Astrocyte (in vitro differentiated cells and primary cell): ENCODE measurements around the gene PI16. TPM values are rescaled to one million over a fixed set of nuclear protein-coding genes. Genes with fewer than 3 reads are reported as not detected.

ENCODE experiments used
- DNase-seq: peaks from one replicate; pipeline ENCODE4 v3.0.0-alpha.2; 2010; ENCODE audit warnings: low read depth
- FAIRE-seq: peaks from 2 replicates; lab custom pipeline; 2011; peaks lifted over from hg19 to GRCh38; lab: Jason Lieb, UNC
- H2AFZ ChIP-seq: 2 replicates; pipeline ENCODE4 v1.6.0; 2012; ENCODE audit warnings: low read depth, low read length, inconsistent platforms
- H3K27ac ChIP-seq: 2 replicates; pipeline ENCODE4 v1.5.1; 2011; ENCODE audit warnings: low read depth, low read length, inconsistent platforms
- H3K27me3 ChIP-seq: 2 replicates; pipeline ENCODE4 v1.6.0; 2011; ENCODE audit warnings: low read length, inconsistent platforms; ENCODE audit not compliant: insufficient read depth
- H3K36me3 ChIP-seq: 2 replicates; pipeline ENCODE4 v1.5.1; 2011; ENCODE audit warnings: low read length, inconsistent platforms; ENCODE audit not compliant: insufficient read depth
- H3K4me1 ChIP-seq: 2 replicates; pipeline ENCODE4 v1.5.1; 2011; ENCODE audit warnings: low read length, inconsistent platforms; ENCODE audit not compliant: insufficient read depth
- H3K4me2 ChIP-seq: 2 replicates; pipeline ENCODE4 v1.6.0; 2012; ENCODE audit warnings: low read length, inconsistent platforms
- H3K4me3 ChIP-seq: 2 replicates; pipeline ENCODE4 v1.5.1; 2011; ENCODE audit warnings: low read depth, mild to moderate bottlenecking, low read length, inconsistent platforms; ENCODE audit not compliant: insufficient read depth
- H3K79me2 ChIP-seq: 2 replicates; pipeline ENCODE4 v1.6.0; 2012; ENCODE audit warnings: mild to moderate bottlenecking, low read length, inconsistent platforms; ENCODE audit not compliant: insufficient read depth
- H3K9ac ChIP-seq: 2 replicates; pipeline ENCODE4 v1.6.0; 2012; ENCODE audit warnings: mild to moderate bottlenecking, low read length, inconsistent platforms
- H3K9me3 ChIP-seq: 2 replicates; pipeline ENCODE4 v1.5.1; 2012; ENCODE audit warnings: low read depth, mild to moderate bottlenecking, low read length, inconsistent platforms; ENCODE audit not compliant: insufficient read depth
- H4K20me1 ChIP-seq: 2 replicates; pipeline ENCODE4 v1.6.0; 2012; ENCODE audit warnings: low read length, inconsistent platforms; ENCODE audit not compliant: insufficient read depth
- H3K27ac Mint-ChIP-seq: one replicate; pipeline ENCODE4 v1.8.0; 2021; ENCODE audit warnings: mild to moderate bottlenecking, mixed read lengths; ENCODE audit not compliant: unreplicated experiment
- H3K27me3 Mint-ChIP-seq: one replicate; pipeline ENCODE4 v1.8.0; 2021; ENCODE audit warnings: low read depth, mixed read lengths; ENCODE audit not compliant: unreplicated experiment
- H3K36me3 Mint-ChIP-seq: one replicate; pipeline ENCODE4 v1.8.0; 2021; ENCODE audit warnings: low read depth, mixed read lengths; ENCODE audit not compliant: unreplicated experiment
- H3K4me1 Mint-ChIP-seq: one replicate; pipeline ENCODE4 v1.8.0; 2021; ENCODE audit warnings: low read depth, mixed read lengths; ENCODE audit not compliant: unreplicated experiment
- H3K4me3 Mint-ChIP-seq: one replicate; pipeline ENCODE4 v1.8.0; 2021; ENCODE audit warnings: mild to moderate bottlenecking, moderate library complexity, mixed read lengths; ENCODE audit not compliant: unreplicated experiment
- H3K9me3 Mint-ChIP-seq: one replicate; pipeline ENCODE4 v1.8.0; 2021; ENCODE audit warnings: mild to moderate bottlenecking, mixed read lengths; ENCODE audit not compliant: unreplicated experiment
- EZH2 ChIP-seq: IDR thresholded peaks from 2 replicates; pipeline ENCODE4 v1.6.1; 2012; ENCODE audit warnings: mild to moderate bottlenecking, low read length, inconsistent platforms; ENCODE audit not compliant: insufficient read depth
- total RNA-seq: library from RNA; stranded (reverse); gene quantifications from 2 replicates; pipeline ENCODE4 v1.2.1, GENCODE V29; 2021
- TF ChIP-seq, protein P1 (sequence below): IDR thresholded peaks from 2 replicates; pipeline ENCODE4 v1.5.1; 2011; ENCODE audit warnings: low read depth, mild to moderate bottlenecking, inconsistent platforms, low read length, moderate library complexity; ENCODE audit not compliant: insufficient read depth

PI16 gene
- total RNA-seq, 1 donor from 2014 or later: not detected

DNA sequence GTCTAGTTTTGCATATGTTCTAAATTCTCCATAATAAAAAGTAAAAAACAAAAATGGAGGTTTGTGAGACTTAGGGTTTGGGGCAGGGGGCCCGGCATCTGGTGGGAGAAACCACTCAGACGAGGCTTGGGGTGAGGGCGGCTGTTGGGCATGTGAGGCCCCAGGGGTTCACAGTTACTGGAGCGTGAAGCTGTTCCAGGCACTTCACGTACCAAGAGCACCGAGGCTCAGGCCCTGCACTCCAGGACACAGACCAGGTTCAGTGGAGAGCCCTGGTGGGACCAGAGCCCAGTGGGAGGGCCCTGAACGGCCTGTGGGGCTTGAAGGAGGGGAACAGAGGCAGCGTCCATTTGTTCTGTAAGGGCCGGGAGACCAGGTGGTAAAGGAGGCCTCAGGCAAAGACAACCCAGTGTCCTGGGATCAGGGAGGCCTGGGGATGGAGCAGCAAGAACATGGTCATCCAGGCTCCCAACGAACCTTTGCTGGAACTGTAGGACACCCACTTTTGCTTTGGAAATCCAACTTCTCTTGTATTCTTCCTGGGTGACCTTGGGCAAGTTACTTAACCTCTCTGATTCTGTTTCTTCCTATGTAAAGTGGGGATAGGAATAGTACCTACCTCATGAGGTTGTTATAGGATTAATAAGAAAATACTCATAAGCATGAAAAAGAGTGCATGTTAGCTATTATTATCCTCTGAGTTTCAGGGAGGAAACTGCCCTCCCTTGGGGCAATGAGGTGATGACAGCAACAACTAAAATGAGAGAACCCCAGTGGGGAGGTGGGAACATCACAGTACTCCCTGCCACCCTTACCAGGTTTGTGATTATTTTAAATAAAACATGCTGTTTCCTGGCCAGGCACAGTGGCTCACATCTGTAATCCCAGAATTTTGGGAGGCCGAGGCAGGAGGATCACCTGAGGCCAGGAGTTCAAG lies 49.8 kb downstream of the PI16 start:
- H3K79me2 ChIP-seq: no peaks in the 10 kb centered on the region
- no peak overlapping the region for H3K4me3 Mint-ChIP-seq
- H3K4me1 Mint-ChIP-seq: peaks cover 1% of the 10 kb centered on the region
- H3K36me3 Mint-ChIP-seq: peaks cover 1% of the 10 kb centered on the region
- TF ChIP-seq, protein P1, sequence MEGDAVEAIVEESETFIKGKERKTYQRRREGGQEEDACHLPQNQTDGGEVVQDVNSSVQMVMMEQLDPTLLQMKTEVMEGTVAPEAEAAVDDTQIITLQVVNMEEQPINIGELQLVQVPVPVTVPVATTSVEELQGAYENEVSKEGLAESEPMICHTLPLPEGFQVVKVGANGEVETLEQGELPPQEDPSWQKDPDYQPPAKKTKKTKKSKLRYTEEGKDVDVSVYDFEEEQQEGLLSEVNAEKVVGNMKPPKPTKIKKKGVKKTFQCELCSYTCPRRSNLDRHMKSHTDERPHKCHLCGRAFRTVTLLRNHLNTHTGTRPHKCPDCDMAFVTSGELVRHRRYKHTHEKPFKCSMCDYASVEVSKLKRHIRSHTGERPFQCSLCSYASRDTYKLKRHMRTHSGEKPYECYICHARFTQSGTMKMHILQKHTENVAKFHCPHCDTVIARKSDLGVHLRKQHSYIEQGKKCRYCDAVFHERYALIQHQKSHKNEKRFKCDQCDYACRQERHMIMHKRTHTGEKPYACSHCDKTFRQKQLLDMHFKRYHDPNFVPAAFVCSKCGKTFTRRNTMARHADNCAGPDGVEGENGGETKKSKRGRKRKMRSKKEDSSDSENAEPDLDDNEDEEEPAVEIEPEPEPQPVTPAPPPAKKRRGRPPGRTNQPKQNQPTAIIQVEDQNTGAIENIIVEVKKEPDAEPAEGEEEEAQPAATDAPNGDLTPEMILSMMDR: no peak
- no peak for TF ChIP-seq EZH2
- H3K4me2 ChIP-seq: no peak overlapping the region
- H3K4me3 ChIP-seq: no peak overlapping the region
- FAIRE-seq (no peak), DNase-seq (no peak)
- H3K9me3 Mint-ChIP-seq: no peaks in the 10 kb centered on the region
- H3K9ac ChIP-seq: no peak overlapping the region
- peaks cover 16% of the 10 kb centered on the region for H3K27me3 Mint-ChIP-seq
- no peaks in the 10 kb centered on the region for H3K9me3 ChIP-seq
- H2AFZ ChIP-seq: no peak overlapping the region
- peak overlapping the region; percentile 53 for H3K27ac Mint-ChIP-seq
- no peaks in the 10 kb centered on the region for H3K4me1 ChIP-seq
- no peaks in the 10 kb centered on the region for H4K20me1 ChIP-seq
- H3K36me3 ChIP-seq: no peaks in the 10 kb centered on the region
- H3K27ac ChIP-seq: no peak overlapping the region
- H3K27me3 ChIP-seq: peaks cover 3% of the 10 kb centered on the region

DNA sequence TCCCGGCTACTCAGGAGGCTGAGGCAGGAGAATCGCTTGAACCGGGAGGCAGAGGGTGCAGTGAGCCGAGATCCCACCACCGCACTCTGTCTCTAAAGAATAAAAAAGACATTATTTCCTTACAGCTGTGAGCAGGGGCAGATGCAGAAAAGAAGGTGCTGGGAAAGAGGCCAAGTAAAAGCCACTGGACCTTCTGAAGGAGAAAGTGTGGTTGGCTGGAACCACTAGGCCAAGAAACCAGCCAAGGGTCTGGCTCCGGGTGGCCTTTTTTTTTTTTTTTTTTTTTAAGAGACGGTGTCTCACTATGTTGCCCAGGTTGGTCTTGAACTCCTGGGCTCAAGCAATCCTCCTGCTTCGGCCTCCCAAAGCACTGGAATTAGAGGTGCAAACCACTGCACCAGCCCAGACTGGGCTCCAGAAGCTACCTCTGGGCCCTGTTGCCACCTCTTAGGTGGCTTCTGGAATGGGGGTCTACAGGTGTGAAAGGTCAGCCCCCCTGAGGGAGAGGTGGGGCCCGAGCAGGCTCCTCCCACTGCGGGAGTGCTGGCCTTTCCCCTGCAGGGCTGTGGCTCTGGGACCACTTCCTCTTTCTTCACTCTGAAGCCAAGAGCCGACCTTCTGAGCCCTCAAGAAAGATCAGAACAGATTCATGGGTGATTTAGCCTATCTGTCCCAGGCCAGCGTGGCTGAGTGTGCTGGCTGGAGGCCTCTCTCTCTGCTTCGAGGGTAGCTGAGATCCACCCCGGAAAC lies 50.7 kb downstream of the PI16 start, which contains the start of gene FGD2:
Gene FGD2, plus strand, starts transcription at position 595 of the 750 bp plus-strand sequence. CDS start 163 bp downstream, outside the sequence.
- DNase-seq (no peak), FAIRE-seq (no peak)
- peaks cover 3% of the 10 kb centered on the region for H3K27me3 ChIP-seq
- no peaks in the 10 kb centered on the region for H3K79me2 ChIP-seq
- H3K4me3 ChIP-seq: no peak within 1 kb of the TSS
- H2AFZ ChIP-seq: no peak within 1 kb of the TSS
- peaks cover 13% of the 10 kb centered on the region for H3K27me3 Mint-ChIP-seq
- H3K4me3 Mint-ChIP-seq: peak within 1 kb of the TSS; percentile 67
- H3K9me3 ChIP-seq: no peaks in the 10 kb centered on the region
- peaks cover 3% of the 10 kb centered on the region for H3K36me3 Mint-ChIP-seq
- no peak within 1 kb of the TSS for H3K27ac ChIP-seq
- no peaks in the 10 kb centered on the region for H3K36me3 ChIP-seq
- H3K9me3 Mint-ChIP-seq: no peaks in the 10 kb centered on the region
- H3K4me1 Mint-ChIP-seq: peaks cover 1% of the 10 kb centered on the region
- no peaks in the 10 kb centered on the region for H3K4me1 ChIP-seq
- no peak within 1 kb of the TSS for H3K9ac ChIP-seq
- no peak within 1 kb of the TSS for H3K27ac Mint-ChIP-seq
- no peaks in the 10 kb centered on the region for H4K20me1 ChIP-seq
- TF ChIP-seq, protein P1: no peak
- H3K4me2 ChIP-seq: no peak within 1 kb of the TSS
